ENCODE data around the gene ZNF610.
A peak's percentile ranks its signal among the peaks of the same experiment; 100 is the strongest.

DNA sequence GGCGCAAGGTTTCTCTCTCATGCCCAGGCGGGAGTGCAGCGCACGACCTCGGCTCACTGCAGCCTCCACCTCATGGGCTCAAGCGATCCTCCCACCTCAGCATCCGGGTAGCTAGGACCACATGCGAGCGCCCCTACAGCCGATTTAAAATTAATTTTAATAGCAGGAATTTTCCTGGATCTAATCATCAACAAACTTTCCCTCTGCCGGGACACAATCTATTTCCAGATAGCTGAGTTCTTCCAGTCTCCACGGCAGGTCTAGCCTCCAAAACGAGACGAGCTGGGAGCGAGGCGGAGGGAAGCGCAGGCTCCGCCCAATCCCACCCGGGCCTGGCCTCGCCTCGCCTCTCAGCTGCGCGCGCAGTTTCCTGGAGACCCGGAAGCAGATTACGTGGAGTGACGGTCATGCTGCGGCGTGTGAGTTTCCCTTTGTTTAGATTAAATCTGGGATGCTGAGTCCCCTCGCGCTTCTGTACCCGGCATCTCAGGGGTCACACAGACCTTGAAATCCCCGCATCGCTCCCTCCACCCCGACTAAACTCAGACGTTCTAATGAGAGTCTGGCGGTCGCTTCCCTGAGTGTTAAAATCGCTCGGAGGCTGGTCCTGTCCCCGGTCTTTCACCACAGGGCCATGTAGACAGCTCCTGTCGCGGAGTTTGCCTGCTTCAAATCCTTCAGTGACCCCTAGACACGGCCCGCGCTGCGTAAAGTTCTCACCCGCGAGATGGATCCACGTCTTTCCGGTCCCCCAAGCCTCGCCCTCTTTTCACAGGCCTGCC, 33.7 kb downstream of the ZNF610 start, which contains the start of gene ZNF880:
- TF ChIP-seq, protein P1, sequence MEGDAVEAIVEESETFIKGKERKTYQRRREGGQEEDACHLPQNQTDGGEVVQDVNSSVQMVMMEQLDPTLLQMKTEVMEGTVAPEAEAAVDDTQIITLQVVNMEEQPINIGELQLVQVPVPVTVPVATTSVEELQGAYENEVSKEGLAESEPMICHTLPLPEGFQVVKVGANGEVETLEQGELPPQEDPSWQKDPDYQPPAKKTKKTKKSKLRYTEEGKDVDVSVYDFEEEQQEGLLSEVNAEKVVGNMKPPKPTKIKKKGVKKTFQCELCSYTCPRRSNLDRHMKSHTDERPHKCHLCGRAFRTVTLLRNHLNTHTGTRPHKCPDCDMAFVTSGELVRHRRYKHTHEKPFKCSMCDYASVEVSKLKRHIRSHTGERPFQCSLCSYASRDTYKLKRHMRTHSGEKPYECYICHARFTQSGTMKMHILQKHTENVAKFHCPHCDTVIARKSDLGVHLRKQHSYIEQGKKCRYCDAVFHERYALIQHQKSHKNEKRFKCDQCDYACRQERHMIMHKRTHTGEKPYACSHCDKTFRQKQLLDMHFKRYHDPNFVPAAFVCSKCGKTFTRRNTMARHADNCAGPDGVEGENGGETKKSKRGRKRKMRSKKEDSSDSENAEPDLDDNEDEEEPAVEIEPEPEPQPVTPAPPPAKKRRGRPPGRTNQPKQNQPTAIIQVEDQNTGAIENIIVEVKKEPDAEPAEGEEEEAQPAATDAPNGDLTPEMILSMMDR (IDR thresholded peaks at IDR 0.05) = peak in 1 of 7 experiments; percentile 14
- TF ChIP-seq EP300 (IDR thresholded peaks at IDR 0.05) = no peak
